EL (cell line): ENCODE results near the gene CALML3.

Experiments
- DNase-seq: peaks from one replicate; pipeline ENCODE4 v3.0.0-alpha.2; 2016

The CALML3 gene

DNA sequence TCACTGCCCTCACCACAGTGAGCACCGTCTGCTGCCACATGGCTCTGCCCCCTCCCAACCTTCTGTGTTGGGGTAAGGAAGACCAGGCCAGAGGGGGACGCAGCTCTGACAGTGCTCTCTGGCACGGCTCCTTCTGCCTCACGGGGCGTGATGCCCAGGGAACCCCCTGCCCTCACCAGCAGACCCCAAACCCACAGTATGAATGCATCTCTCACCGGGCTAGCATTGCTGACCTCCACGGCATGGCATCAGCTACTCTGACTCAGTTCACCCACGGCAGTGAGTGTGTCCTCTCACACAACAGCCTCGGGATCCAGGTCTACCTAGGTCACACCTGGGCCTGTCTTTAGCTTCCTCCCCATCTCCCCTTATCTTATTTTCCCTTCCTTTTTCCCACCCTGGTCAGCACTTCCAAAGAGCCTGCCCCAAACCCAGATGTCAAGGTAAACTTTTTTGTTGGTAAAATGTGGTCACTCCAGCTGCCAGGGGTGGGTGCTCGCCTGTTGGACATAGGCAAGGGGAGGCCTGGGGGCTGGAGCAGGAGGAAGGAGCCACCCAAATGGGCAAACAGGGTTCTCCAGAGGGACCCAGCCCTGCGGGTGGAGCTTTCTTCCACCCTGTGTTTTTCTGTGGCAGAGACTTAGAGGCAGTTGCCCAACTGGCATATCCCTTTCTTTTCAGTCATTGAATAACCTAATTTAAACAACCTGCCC lies 4.4 kb downstream of the CALML3 start:
- DNase-seq: no peak

DNA sequence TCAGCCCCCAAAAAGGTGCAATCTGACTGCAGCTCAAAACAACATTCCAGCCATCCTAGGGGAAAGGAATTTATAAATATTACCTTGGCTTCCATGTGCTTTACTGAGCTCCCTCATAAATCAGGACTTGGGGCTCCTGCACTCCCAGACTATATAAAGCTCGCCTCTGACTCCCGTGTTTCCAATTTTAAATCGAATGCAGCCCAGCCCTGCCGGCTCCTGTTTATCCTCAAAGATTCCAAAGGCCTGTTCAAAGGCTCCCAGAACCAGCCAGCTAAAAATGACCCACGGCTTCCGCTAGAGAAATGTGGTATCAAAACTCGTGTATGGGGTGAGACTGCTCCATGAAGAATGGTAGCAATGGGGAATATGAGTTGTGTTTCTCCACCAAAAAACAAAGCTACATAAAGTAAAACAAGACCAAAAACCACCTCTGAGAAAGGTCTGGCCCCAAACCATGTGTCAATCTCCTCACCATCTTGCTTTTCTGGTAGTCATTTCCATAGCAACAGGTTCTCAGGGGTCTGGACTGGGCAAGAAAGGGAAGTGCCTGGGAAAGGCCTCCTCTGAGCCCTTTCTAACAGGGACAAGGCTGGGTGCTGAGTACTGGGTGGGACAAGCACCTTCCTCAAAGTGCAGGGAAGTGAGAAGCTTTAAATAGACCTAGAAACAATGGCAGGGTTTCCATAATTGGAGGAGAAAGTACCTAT lies 5.1 kb downstream of the CALML3 start:
- DNase-seq: no peak

DNA sequence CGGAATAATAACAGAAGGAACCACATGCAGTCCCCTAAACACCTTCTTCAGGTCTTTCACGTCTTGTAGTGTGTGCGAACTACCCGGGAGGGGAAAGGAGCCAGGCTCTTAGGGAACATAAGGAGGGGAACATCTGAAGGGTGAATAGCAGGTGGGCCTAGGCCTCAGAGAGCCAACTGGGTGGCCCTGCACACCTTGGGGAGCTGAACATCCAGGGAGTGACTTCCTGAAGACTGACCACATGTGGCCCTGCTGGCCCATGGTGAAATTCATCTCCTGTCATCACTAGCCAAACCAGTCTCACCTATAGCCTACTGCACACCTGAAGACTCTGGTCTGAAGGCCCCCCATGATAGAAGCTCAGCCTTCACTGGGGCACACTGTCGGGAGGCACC lies 5.6 kb downstream of the CALML3 start:
- DNase-seq: no peak

DNA sequence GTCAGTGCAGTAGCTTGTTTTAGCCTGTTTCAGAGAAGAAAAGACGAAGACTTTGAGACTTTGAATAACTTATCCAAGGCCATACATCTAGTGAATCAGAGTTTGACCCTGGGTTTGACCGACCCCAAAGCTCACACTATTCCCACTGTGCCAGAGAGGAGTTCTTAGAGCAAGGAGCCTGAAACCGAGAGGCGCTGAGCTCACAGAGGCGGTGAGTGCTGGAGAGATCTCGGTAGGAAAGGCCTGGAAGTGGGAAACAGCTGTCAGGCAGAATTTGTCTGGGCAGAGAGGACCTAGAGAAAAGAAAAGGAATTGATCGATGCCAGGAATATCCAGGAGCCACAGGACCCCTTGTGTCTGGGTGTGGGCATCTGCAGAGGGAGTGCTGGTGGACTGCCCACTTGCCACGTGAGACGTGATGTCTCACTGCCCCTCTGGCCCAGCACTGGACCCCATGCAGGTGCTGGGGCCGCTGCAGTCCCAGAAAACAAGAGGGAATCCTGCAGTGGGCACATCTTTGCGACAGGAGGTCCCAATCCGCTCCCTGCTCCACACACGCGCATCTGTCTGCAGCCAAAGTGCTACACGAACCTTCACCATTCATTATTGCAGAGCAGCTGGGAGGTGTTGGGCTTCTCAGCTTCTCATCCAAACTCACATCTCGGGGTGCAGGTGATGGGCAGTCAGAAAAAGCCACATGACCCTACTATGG lies 6.2 kb downstream of the CALML3 start:
- no peak for DNase-seq

DNA sequence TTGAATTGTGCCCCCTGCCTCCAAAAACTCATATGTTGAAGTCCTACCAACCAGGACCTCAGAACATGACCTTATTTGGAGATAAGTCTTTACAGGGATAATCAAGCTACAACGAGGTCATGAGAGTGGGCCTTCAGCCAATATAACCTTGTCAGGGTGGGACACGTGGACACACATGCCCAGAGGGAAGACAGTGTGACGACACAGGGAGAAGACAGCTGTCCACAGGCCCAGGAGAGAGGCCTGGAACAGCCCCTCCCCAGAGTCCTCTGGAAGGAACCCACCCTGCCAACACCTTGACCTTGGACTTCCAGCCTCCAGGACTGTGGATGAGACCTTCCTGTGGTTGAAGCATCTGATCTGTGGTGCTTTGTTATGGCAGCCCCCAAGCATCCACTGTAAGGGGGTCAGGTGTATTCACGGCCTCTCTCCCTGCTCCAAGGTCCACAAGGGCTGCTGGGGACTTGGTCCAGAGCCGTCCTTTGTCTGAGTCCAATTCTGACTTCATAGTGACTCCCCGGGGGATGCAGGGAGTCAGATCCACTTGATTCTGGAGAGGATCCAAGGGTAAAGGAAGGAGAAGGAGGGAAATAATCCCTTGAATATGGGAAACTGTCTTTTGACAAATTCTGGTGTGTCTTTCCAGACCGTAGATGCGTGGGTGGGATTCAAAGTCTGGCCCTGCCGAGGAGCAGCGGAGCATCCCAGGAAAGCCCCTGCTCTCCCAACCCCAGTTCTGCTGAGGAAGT lies 7.0 kb downstream of the CALML3 start:
- DNase-seq: no peak

DNA sequence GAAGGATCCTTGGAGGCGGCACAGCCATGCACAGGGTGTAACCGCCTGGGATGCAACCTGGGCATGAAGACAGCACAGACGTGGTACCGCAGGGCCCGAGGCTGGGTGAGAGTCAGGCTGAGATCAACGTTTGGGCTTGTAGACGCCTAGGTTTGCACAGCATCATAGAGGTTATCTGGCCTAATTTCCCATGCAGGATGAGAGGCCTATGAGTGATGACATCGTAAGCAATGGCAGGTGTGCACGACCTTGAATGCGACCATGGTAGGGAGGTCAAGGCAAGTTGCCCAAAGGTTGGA lies 7.5 kb downstream of the CALML3 start:
- no peak for DNase-seq

DNA sequence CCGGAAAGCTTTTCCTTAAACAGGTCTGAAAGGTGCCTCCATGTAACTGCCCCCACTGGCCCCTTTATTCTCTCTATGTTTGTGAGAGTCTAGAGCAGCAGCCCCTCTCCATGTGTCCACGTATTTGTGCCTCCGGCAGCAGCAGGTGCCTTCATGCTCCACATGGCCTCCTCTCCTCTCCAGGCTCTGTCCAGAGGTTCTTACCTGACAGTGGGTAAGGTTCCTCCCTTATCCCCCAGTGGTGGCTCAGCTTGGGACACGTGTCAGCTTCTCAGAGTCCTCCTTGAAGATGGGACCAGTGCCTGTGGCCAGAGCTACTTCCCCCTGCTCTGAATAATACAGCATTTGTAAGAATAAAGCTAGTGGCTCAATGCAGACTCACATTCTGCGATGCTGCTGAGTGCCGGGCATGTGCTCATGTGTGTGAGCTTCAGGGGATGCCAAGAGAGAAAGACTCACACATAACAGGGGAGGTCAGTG lies 7.9 kb downstream of the CALML3 start:
- no peak for DNase-seq

DNA sequence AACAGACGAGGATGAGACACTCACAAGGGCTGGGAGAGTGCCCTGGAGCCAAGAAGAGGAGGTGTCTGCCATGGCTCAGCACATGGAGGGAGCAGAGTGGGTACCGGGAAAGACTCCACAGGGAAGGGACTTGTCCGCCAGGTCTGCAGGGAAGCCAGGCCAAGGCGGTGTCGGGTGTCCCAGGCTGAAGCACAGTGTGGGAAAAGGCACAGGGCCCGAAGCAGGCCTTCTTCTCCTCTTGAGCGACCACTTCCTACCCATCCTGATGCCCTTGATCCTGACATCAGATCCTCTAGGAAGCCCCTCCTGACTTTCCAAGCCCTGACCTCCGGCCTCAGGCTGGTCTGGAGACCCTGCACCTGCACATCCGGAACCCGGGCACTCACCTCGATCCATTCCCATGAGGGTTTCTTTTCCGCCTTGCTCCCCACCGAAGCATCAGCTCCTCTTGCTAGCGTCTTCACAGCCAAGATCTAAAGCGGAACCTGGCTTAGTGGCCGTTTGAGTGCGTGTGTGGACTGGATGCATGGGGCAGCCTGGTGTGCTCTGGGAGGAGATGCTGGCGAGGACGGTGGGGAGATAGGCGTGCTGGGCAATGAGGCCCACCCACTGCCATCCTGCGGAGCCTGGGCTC lies 8.5 kb downstream of the CALML3 start:
- no peak for DNase-seq

DNA sequence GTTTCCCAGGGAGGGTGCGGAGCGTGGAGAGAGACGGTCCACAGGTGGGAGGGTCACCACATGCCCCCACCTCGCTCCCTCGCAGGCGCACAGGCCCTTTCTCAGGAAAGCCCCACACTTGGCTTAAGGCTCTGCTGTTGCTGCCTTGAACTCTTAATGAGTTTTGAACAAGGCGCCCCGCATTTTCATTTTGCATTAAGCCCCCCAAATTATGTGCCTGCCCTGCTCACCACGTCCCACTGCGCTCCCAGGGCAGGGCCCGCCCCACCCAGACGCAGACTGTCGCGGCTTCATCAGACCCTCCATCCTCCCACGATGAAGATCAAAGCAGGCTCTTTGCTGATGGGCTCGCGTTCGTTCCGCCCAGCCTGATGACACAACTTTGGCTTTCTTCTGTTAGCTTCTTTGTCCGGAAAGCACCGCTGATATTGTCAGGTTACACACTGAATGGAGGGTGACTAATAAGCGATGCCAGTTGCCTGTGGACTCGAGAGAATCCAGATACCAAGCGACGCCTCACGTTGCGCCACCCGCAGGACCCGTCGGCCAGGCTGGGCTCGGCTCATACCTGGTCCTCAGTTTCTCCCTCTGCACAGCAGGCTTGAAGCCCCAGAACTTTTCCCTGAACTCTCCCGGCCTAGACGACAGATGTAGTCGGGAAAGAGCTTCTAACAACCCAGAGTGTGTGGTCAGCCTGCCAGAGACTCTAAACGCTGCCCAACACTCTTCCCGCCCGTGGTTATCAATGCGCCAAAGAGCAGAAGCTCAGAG lies 9.5 kb downstream of the CALML3 start:
- no peak for DNase-seq

DNA sequence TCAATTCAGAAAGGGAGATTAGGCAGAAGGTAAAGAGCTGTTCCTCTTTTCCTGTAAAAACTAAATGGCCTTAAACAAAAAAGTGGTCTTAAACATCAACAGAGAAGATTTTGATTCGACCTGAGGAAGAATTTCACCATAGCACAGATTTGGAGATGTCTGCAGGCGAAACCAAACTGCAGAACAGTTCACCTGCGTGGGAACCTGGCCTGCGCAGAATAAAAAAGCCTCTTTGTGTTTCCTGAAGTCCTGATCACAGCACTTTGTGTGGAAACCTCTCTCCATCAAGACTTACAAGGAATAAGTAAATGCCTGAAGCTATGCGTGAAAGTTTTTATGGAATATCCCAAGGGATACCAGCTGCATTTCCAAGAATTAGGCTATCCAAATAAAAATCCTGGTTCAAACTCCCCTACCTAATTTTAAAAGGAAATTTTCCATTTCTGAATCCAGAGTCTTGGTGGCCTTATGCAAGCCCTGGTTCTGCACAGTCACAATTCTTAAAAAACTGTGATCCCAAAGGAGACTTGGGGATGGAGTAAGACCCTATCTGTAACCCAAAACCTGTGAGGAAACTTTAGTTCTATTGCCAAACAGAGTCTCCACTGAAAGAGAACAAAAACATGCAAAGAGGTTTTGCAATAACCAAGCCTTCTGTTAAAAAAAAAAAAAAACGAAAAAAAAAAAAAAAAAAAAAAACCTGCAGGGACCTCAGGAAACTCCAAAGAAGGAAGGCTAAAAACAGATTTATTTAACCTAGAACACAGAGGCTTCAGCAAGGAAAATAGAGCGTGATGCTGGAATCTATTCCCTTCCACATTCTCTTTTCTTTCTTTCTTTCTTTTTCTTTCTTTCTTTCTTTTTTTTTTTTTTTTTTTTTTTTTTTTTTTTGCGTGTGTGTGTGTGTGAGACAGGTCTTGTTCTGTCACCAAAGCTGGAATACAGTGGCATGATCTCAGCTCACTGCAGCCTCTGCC lies 10.4 kb downstream of the CALML3 start:
- DNase-seq: no peak

DNA sequence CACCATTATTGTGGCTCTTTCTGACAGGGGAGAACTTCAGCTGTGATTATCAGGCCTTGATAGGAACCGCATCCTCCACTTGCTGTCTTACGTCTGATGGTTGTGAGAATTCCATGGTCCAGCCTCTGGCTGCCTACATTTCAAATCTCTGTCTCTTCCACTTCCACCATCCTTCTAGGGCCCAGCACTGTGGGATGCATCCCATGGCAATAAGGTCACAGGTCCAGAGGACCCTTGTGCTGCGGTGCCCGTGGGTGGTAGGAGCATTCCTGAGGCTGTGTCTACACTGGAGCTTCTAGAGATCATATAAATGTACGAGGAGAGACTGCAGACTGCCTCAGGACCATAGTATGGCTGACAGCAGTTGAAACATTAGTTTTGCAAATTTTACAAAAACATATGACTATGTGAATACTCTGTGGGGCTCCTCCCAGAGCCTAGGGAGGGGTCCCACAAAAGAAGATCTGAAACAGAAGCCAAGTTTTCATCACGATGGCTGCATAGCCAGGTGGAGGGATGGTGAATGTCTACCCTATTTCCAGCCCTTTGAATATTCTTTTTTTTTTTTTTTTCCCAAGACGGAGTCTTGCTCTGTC lies 11.8 kb downstream of the CALML3 start:
- DNase-seq: no peak

DNA sequence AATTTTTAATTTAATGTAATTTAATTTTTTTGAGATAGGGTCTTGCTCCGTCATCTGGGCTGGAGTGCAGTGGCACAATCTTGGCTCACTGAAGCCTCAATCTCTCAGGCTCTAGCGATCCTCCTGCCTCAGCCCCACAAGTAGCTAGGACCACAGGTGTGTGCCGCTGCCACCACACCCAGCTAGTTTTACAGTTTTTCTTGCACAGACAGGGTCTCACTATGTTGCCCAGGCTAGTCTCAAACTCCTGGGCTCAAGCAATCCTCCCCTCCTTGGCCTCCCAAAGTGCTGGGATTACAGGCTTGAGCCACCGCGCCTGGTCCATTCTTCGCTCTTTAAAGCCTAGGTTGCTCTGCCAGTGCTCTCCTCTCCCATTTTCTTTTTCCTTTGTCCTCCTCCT lies 12.9 kb downstream of the CALML3 start:
- DNase-seq: no peak

DNA sequence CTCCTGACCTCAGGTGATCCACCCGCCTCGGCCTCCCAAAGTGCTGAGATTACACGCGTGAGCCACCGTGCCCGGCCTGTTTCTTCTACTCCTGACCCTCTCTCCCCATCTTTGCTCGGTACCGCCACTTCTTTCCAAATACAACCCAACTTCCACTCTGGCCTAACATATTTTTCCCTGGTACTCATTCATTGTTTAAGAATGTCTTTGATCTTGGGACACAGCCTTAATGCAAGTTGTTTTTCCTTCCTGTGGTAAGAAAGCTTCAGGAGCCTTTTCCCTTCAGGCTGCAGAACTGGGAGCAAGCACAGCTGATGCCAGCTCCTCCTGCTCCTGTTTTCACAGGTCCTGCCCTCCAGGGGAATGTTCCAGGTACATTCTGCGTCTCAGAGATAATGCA lies 13.7 kb downstream of the CALML3 start:
- DNase-seq: peak; percentile 50

DNA sequence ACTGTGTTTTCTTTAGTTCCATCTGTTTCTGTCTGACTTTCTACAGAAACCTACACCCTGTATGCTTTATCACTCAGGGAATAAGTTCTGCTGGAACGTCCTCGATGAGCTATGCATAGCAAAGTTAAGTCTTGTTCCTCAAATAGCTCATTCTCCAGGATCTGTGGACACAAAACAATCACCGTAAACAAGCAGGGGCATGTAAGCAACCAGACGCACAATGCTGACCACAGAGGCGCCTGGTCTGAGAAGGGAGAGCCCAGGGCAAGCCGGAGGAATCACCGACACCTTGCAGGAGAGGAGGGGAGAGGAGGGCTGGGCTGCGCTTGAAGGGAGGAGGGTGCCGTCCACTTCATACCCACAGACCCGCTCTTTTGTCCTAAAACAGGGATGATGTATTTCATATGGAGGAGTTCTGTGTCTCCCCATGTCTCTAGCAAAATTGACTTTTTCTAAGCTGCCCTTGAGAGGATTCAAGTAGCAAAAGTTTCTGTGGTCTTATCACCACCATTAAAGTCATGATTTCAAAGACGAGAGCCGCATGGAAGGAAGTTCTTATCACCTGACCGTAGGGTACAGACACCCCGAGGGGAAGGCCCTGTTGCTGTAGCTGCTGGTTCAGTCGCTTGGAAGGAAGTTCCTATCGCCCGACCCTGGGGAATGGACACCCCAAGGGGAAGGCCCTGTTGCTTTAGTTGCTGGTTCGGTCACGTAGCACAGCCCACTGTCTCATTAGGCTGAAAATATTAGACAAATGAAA lies 14.3 kb downstream of the CALML3 start:
- no peak for DNase-seq

DNA sequence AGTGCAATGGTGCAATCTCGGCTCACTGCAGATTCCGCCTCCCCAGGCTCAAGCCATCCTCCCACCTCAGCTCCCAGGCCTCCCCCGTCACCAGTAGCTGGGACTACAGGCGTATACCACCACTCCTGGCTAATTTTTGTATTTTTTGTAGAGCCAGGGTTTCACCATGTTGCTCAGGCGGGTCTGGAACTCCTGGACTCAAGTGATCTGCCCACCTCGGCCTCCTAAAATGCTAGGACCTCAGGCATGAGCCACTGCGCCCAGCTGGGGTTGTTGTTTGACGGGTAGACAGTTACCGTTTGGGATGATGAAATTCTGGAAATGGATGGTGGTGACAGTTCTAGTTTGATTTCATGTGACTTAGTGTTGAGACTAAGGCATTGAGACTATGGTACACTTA lies 15.3 kb downstream of the CALML3 start:
- DNase-seq: no peak

DNA sequence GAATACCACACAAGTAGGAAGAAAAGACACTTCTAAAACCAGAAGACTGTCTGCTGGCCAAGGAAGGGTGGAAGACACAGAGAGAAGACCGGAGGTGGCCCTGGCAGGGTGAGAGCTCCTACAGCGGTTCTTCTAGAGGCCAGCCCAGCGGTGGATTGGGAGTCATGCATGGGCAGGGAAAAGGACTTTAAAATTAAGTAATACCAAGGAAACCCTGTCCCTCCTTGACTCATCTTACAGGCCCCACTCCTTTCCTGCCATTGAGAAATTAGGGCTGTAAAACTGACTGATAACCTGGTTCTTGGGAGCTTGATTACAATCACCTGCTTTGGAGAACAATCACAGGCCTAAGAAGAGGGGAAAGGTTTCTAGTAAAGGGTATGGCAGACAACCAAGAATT lies 16.1 kb downstream of the CALML3 start:
- no peak for DNase-seq

DNA sequence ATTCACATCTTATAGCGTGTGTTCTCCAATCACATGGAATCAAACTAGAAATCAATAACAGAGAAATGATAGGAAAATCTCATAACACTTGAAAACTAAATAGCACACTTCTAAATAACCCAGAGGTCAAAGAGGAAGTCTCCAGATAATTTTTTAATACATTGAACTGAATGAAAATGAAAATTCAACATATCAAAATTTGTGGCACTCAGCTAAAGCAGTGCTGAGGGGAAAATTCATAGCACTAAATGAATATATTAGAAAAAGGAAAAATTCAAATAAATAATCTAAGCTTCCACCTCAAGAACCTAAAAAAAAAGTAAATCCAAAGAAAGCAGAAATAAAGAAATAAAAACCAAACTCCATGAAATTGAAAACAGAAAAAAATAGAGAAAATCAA lies 17.3 kb downstream of the CALML3 start:
- no peak for DNase-seq

DNA sequence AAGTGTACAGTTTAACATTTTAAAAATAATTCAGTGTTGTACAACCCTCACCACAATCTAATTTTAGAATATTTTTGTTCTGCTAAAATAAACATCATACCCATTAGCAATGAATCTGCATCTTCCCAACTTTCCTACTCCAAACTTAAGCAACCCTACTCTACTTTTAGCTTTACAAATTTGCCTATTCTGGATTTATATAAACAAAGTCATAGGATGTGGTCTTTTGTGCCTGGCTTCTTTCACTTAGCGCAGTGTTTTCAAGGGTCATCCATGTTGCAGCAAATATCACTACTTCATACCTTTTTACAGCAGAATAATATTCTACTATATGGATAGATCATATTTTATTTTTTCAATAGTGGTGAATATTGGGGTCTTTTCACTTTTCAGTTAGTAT lies 18.9 kb downstream of the CALML3 start:
- DNase-seq: peak; percentile 26

DNA sequence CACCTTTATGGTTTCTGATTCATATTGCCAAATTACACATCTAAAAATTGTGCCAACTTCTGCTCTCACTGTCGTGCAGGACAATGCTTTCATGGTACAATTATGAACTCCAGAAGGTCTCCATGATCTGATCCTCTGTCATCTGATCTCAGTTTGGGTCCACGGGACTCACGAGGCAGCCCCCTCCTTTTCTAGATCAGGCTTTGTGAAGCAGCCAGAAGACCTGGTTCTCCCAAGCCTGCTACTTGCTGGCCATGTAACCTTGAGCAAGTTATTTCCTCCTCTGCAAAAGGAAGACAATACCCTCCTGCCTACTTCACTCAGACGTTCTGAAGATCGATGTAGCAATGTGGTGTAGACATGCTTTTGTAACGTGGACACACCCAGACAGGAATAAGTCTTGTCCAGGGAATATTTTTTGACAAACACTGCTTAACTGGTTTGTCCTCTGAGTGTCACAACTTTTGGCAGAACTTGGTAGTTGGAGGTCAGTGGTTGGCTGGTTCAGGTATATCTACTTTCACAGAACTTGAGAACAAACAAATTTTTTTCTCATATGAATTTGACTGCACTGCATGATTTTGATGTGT lies 19.6 kb downstream of the CALML3 start:
- DNase-seq: no peak
